Measurements from ENCODE around the gene NEFH.

Gene NEFH

DNA sequence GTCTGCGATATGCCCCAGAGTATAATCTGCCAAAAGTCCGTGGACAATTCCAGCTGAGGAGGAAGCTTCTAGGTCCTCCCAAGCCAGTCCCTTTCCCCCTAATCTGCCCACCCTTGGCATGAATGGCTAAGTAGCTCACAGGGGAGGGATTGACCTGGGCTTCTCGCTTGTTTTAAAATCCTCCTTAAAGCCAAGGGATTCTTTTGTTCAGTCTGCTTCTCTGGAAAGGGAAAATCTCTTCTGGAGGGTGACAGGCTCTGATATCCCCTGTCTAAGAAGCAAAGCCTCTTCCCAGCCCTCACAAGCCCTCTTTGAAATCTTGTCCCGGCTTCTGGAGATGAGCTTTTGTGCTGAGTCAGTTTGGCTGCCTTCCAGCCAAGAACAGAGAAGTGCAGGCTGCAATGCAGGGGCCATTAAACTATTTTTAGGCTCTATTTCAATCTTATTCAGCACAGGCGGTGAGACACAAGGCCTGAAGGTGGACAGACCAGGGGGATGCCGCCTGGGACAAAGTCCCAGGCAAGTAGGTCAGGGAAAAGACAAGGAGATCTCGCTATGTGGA, 23.9 kb downstream of the NEFH start:
- DNase-seq: no peak

DNA sequence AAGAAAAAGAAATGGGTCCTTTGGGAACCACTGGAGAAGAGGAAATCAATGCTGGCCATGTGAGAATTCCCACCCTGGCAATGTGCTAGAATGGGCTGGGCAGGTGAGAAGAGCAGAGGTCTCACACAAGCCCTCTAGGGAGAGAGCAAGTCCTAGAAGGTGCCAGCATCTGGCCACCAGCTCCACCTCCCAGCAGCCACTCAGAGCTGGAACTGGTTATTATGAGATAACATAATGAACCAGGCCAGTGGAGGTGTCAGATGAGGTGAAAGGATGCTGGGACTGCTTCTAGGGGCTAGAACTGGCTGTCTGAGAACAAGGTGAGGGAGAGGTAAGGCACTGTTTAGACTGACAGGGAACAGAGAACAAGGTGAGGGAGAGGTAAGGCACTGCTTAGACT, 29.3 kb downstream of the NEFH start:
- no peak for DNase-seq

DNA sequence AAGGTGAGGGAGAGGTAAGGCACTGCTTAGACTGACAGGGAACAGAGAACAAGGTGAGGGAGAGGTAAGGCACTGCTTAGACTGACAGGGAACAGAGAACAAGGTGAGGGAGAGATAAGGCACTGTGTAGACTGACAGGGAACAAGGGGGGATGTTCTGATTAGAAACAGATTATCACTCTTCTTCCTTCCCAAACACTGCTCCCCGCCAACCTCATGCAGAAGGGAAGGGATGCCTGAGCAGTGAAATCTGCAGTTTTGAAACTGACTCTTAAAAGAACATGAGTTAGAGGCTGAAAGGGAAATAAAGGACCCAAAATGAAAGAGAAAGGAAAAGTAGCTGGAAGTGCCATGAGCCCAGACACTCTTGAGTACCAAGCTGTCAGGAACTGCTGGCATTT, 29.8 kb downstream of the NEFH start:
- DNase-seq: no peak

DNA sequence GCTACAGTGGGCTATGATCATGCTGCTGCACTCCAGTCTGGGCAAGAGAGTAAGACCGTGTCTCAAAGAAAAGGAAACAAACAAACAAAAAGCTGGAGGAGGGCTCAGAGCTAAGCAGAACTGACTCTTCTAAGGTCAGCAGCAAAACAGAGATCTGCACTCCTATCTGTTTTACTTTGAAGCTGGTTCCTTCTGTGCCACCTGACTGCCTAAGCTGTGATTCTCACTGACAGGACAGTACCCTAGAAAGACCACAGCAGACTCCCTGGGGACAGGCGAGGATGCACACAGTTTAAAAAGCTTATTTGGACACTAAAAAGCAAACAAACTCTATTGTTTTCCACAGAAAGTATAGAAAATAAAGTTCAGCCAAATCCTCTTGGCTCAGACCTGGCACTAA, 30.5 kb downstream of the NEFH start:
- no peak for DNase-seq

DNA sequence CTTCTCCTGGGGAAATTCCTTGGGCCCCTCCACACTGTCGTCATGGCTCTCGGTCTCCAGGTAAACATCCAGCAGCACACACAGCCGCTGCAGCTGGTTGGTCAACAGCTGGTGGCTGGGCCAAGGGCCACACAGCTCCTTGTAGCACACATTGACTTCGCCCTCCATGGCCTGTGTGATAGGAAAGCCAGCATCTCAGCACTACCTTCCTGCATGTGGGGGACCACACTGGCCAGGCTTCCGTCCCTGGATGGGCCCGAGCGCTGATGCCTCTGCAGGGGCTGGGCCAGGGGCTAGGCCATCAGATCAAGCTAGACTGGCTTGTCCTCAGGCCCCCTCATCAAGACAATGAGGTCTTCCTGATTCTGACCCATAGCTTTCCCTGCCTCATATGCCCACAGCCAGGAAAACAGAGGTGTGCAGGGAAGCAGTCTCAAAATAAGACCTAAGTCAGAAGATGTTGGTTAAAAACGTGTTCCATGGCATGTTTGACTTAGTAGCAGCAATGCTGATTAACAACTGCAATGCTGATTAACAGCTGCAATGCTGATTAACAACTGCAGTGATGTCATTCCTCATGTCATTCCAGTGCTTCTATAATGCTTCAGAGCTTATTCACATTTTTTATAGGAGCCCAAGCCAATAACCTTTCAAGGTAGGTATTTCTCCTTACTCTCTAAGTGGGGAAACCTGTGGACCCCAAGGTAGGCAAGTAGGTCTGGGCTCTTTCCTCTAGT, 31.3 kb downstream of the NEFH start:
- DNase-seq: no peak

DNA sequence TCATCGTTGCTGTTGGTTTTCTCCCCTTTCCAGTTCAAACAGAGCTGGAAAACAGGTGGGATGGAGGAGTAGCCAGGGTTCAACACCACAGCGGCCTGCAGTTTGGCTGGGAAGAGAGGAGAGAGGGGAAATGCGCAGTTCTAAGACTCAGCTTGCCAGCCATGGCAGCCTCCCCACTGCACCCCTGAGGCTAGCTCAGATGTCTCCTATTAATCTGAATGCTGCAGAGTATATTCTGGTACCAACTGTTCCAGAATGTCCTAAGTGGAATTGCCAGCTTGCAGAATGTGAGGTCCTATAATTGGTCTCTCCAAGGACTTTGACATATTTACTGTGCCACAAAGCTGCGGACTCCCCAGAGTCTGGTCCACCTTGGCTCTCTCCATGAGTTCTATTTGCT, 32.0 kb downstream of the NEFH start:
- no peak for DNase-seq

DNA sequence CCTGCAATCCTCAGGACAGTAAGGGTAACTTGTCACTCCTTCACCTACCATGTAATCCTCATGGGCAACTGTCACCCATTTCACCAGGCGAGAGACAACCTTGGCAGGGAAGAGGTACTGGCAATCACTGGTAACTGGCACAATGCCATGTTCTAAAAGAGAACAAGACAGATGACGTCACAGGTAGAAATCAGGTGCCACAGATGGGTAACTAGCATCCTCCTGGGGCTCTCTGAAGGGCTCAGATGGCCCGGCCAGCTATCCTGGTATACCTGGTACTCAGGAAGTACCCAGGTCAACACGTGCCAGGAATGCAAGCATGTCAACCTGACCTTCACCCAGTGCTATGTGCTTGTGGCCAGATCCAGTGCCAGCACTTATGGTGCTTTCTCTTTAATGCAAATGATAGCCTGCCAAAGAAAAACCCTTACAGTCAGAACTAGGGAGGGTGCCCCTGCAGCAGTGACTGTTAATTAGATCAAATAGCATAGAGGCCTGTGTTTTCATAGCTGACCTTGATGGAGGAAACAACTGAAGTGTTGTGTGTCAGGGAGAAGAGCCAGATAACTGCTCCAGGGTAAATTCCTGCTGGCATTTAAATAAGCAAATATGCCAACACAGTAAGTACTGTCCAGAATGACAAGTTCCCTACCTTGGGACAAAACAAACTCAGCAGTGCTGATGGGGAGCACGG, 37.3 kb downstream of the NEFH start:
- DNase-seq: no peak

DNA sequence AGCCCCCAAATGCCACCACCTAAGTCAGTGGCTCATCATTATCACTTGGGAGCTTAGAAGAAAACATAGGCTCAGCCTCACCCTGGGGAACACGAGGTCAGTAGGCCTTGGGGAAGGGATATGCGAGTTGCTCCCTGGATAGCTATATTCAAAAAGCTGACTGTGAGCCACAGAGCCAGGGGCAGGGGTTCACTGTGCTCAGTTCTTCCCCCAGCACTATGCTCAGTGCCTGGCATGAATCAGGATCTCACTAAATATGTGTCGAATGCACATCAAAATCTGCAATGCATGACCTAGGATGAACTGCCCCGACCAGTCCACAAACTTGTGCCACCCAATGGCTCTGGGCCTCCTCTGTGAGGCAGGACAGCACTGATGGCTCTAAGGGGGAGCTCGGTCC, 38.4 kb downstream of the NEFH start:
- no peak for DNase-seq

DNA sequence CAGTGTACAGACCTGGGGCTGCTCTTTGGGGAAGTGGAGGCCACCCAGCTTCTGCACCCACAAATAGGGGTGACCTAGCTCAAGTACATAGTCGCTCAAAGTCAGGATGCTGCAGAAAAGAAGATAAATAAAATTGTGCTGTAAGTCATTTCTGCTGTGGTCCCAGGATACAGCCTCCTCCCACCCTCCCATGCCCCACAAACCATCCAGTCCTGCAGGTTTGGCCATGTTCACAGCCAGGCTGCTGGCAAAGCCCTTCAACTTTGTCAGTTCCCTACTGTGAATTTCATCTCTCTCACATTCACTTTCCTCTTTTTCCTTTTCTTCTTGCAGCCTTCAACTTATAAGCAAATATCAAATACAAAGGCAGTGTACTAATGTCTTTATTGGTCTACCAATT, 40.0 kb downstream of the NEFH start:
- no peak for DNase-seq

DNA sequence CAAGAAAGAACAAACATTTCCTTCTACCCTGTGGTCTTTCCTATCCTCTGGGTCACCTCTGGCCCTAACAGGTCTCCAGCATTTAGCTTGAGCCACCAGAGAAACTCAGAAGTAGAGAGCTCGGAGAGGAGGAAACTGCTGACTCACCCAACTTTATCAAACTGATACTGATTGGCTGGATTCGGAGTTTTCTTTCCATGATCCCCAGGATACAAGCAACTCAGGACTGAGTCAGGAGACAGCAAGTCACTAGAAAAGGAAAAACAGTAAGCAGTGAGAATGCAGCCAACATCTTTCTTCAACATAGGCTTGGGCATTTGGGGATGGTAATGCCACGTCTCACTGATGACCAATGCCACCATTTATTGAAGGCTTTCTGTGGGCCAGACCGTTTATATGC, 40.8 kb downstream of the NEFH start:
- DNase-seq: no peak

DNA sequence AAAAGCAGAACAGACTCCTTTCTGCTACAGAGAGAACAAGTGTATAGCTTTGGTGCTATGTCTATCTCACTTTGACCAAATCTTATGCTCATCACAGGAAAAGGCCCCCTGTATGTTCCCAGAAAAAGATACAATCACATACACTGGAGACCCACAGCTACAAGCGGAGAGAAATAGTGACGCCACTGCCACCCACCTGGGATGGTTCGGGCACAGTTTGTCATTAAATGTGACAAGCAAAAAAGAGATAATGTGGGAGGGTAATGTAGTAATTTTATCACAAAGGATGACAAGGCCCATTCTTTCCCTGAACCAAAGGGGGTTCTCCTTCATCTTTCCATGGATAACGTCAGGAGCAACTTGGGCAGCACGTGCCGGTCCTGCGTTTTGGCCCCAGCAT, 41.5 kb downstream of the NEFH start:
- no peak for DNase-seq

DNA sequence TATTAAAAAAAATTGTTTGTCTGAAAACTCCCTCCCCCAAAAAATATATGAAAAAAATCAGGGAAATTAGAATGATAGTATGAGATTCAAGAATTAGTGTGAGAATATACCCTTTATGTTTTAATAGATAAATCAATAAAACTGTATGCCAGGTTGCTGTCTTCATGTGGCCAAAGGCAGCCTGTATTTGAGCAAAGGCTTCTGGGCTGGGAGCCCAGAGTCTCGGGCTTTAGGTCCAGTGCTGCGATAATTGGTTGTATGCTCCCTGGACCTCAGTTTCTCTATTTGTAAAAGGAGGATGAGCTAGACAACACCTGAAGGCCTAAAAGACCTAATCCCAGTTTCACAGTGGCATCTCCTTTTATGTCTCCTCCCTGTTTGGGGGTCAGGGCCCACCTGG, 43.7 kb downstream of the NEFH start:
- no peak for DNase-seq

DNA sequence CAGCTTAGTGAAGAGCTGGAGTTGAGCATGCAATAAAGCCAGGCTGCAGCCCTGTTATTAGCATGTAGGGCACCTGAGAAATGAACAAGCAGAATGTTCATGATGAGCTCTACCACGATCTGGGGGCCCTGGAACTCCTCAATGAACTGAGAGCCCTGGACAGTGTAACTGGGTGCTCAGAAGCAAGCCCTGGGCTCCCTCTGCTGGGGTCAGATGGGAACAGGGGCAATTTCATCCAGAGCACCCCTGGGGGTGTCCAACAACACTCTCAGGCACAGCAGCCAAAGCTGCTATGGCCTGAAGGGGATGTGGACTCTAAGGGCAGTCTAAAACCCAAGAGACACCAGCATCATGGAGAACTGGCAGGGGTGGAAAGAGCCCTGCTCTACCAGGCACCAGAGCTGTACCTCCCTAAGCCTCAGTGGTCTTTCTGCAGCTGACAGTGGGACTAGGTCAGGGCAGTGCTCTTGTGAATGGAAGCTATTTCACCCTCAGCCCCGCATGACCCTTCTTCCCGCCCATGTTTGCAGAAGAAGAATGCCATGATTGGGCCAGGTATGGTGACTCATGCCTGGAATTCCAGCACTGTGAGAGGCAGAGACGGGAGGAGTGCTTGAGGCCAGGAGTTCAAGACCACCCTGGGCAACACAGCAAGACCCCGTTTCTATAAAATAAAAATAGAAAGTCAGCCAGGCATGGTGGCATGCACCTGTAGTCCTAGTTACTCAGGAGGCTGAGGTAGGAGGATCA, 44.6 kb downstream of the NEFH start:
- peak in 1 of 2 donors; percentile 13 for DNase-seq

DNA sequence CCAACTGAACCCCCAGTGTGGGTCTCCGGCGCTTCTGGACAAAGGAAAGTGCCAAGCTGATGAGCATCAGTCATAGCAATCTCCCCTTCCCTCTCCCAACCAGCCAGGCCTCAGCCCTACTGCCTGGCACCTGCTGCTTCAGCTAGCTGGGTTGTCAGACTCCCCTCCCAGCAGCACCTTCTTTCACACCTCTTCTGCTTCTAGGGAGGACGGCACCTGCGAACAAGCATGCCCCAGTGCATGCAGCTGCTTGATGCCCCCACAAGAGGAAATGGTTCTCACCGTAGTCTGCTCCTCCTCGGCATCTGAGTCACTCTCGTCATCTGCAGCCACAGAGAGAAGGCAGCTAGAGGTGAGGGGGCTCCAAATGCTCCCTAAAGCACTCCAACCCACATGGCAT, 48.1 kb downstream of the NEFH start:
- DNase-seq: no peak

DNA sequence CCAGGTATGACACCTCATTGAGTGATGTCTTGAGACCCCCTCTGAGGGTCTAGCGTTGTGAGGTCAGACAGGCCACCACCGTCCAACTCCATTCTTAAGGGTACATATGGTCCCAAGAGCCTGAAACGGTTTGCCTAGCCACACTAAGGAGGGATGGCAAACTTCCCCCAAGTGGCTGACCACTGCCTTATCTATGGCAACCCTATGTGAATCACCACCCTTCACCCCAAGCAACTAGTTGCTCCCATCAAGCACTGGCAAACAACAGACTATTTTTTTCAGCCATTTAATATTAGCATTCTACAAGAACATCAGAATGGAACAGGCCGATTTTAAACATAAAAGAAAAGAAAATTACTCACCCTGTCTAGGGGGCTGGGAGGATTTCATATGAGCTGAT, 50.7 kb downstream of the NEFH start:
- DNase-seq: no peak

DNA sequence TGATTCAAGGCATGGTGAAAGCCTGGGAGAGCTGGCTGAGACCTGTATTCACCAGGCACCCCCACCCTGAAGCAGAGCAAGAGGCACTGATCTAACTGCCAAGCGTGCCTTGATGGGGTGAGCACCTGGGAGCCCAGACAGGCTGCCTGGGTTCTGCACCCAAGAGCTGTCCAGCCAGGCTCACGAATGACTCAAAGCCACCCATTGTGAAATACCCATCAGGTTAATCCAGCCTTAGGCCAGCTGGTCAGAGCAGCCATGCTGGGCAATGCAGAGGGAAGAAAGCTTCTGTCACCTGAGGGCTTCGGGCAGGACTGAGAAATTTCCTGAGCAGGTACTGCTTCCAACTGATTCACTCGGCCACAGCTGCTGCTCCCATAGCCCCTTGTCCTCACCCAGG, 51.4 kb downstream of the NEFH start:
- DNase-seq: no peak

DNA sequence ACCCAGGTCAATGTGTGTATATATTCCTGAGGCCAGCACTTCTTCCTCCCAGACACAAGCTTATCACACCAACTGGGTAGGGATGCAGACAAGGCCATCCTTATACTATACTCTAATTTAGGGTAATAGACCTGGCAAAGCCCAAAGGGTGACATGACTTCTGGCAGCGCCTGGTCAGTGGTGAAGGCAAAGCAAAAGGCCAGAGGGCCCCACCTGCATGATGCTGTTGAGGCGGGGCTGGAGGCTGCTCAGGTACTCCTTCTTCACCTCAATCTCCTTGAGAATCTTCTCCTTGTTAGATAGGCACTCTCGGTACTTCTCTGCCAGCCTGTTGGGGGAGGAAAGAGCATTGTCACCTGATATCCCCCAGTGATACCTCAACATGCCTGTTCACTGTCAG, 56.4 kb downstream of the NEFH start:
- no peak for DNase-seq

DNA sequence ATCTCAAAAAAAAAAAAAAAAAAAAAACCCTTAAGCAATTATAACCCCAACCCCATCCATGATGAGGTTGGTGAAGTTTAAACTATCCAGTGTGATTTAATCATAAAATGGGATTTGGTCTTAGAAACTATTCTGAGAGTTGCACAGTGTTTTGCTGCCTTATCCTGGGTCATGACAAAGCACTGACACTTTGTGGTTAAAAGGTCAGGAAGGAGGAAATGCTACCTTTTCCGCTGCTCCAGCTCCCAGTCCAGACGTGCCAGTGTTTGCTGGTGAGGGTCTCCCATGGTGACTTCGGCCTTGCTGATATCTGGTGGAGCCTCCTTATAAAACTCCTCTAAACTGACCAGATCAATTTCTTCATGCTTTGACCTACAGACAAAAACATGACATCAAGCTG, 59.1 kb downstream of the NEFH start:
- no peak for DNase-seq
